GM12878 (cell line): ENCODE measurements around the gene PRKCQ. TPM values are rescaled to one million over a fixed set of nuclear protein-coding genes. Genes with fewer than 3 reads are reported as not detected.

Experiments used
- ATAC-seq: fragments of 200-7000 bp; cut with Tn5 transposase; 3 replicates; pipeline ENCODE4 v1.9.1; 2020; ENCODE audit warnings: mild to moderate bottlenecking, moderate library complexity
- BruUV-seq: library from RNA; stranded (reverse); fragments of 400-500 nt; replicated peaks from 2 replicates; lab custom pipeline; 2021; lab: Mats Ljungman, UMichigan
- CTCF ChIA-PET: fragments of 300-600 bp; sonication (Branson Sonifier 250); formaldehyde crosslinking; extraction: SDS; loops from one replicate; lab custom pipeline; 2021; ENCODE audit warnings: inconsistent platforms; lab: Yijun Ruan, JAX
- POLR2A ChIA-PET: fragments of 350-600 bp; formaldehyde crosslinking; extraction: SDS; loops from one replicate; lab custom pipeline; 2021; ENCODE audit warnings: inconsistent platforms; lab: Charles Lee
- RAD21 ChIA-PET: fragments of 300-600 bp; sonication (Branson Sonifier 250); formaldehyde crosslinking; loops from one replicate; lab custom pipeline; 2023; ENCODE audit warnings: antibody characterized with exemption; ENCODE audit not compliant: unreplicated experiment; lab: Charles Lee
- SMC1A ChIA-PET: fragments of 300-600 bp; sonication (Branson Sonifier 250); formaldehyde crosslinking; loops from one replicate; lab custom pipeline; 2023; ENCODE audit not compliant: unreplicated experiment, uncharacterized antibody; lab: Charles Lee
- DNase-seq: peaks from one replicate; pipeline ENCODE4 v3.0.0-alpha.2; 2011; ENCODE audit warnings: low read depth, low spot score
- FAIRE-seq: peaks from 3 replicates; lab custom pipeline; 2011; peaks lifted over from hg19 to GRCh38; lab: Jason Lieb, UNC
- H2AFZ ChIP-seq: 2 replicates; pipeline ENCODE4 v1.6.0; 2011; ENCODE audit warnings: low read depth, low read length, control low read depth; ENCODE audit not compliant: control insufficient read depth
- H3K27ac ChIP-seq: 2 replicates; pipeline ENCODE4 v1.5.1; 2011; ENCODE audit warnings: control low read depth; ENCODE audit not compliant: control insufficient read depth, insufficient read depth
- H3K27me3 ChIP-seq, 2 experiments: replicated peaks in 1 of 2; 2 replicates each; pipeline versions ENCODE4 v1.6.0 to v1.6.1; 2011; ENCODE audit warnings: low read length in 1 of 2; ENCODE audit not compliant: control insufficient read depth in 2 of 2, insufficient read depth in 2 of 2
- H3K36me3 ChIP-seq, 2 experiments: 2 replicates each; pipeline ENCODE4 v1.5.1; 2011; ENCODE audit warnings: low read length in 1 of 2; ENCODE audit not compliant: control insufficient read depth in 2 of 2, insufficient read depth in 2 of 2
- H3K4me1 ChIP-seq: 2 replicates; pipeline ENCODE4 v1.6.1; 2011; ENCODE audit warnings: mild to moderate bottlenecking, low read length, moderate library complexity, mixed read lengths; ENCODE audit not compliant: control insufficient read depth, insufficient read depth
- H3K4me2 ChIP-seq: 2 replicates; pipeline ENCODE4 v1.6.0; 2011; ENCODE audit warnings: control low read depth; ENCODE audit not compliant: control insufficient read depth, insufficient read depth
- H3K4me3 ChIP-seq: fragments of 200-600 bp; sonication (generic); 2 replicates; pipeline ENCODE4 v1.5.1; 2016
- H3K79me2 ChIP-seq: 2 replicates; pipeline ENCODE4 v1.6.0; 2011; ENCODE audit warnings: low read length; ENCODE audit not compliant: control insufficient read depth, insufficient read depth
- H3K9ac ChIP-seq: 2 replicates; pipeline ENCODE4 v1.8.0; 2011; ENCODE audit warnings: low read length, control low read depth, mixed read lengths; ENCODE audit not compliant: control insufficient read depth, insufficient read depth
- H3K9me3 ChIP-seq: replicated peaks from 3 replicates; pipeline ENCODE4 v1.5.1; 2011; ENCODE audit warnings: mild to moderate bottlenecking, low read length; ENCODE audit not compliant: control insufficient read depth, insufficient read depth
- H4K20me1 ChIP-seq: 2 replicates; pipeline ENCODE4 v1.6.0; 2011; ENCODE audit not compliant: control insufficient read depth, insufficient read depth
- ATF7 ChIP-seq: fragments of 450-650 bp; IDR thresholded peaks from 2 replicates; pipeline ENCODE4 v1.6.1; 2016; ENCODE audit warnings: low read depth, mild to moderate bottlenecking
- JUNB ChIP-seq: IDR thresholded peaks from 2 replicates; pipeline ENCODE4 v1.6.1; 2016; ENCODE audit warnings: antibody characterized with exemption, mild to moderate bottlenecking
- NBN ChIP-seq: fragments of 450-650 bp; IDR thresholded peaks from 2 replicates; pipeline ENCODE4 v1.6.1; 2016
- RAD21 ChIP-seq: IDR thresholded peaks from 2 replicates; pipeline ENCODE4 v1.6.1; 2011; ENCODE audit warnings: mild to moderate bottlenecking, low read depth, low read length, moderate library complexity; ENCODE audit not compliant: insufficient read depth
- ZNF384 ChIP-seq: IDR thresholded peaks from 2 replicates; pipeline ENCODE4 v1.6.1; 2012; ENCODE audit warnings: low read depth, mild to moderate bottlenecking, low read length, improper control_type of control experiment, borderline replicate concordance
- WGBS: methylation state at CpG from one replicate; pipeline ENCODE4 v1.1.6; 2016; ENCODE audit warnings: low lambda C conversion rate; ENCODE audit not compliant: insufficient replicate concordance, insufficient coverage; ENCODE audit errors: missing lambda C conversion rate; 5-methylcytosine and 5-hydroxymethylcytosine counted together
- in situ Hi-C: fragments of 300-500 bp; cut with MboI; formaldehyde crosslinking; loops from 9 replicates; pipeline ENCODE4 v1.14.3; 2018; ENCODE audit warnings: mixed read lengths
- intact Hi-C: fragments of 100-400 bp; cut with micrococcal nuclease; formaldehyde crosslinking; loops from one replicate; pipeline ENCODE4 v1.14.2; 2022; ENCODE audit not compliant: unreplicated experiment
- polyA plus RNA-seq, 11 experiments: library from polyadenylated mRNA; depleted of rRNA in 4 of 11; unstranded in 6 of 11; stranded (reverse) in 5 of 11; fragments of >200 nt; fragmentation: Nextera tagmentation in 4 of 11; fragmentation: Illumina TruSeq in 1 of 11; extraction: Ambion mirVana in 4 of 11; extraction: Trizol in 1 of 11; gene quantifications; 1 replicate in 1 of 11; 2 replicates in 10 of 11; pipeline versions ENCODE4 v1.2.1 to v1.2.3, GENCODE V29; 2011 to 2016; ENCODE audit warnings: inconsistent platforms in 2 of 11, missing spikeins in 2 of 11, low read depth in 1 of 11
- total RNA-seq, 4 experiments: library from RNA; depleted of rRNA in 3 of 4; stranded (reverse); fragments of >200 nt in 3 of 4; fragmentation: Illumina TruSeq in 1 of 4; extraction: Trizol in 1 of 4; gene quantifications; 2 replicates each; pipeline versions ENCODE4 v1.2.1 to v1.2.3, GENCODE V29; 2013 to 2021

PRKCQ gene
- total and polyA plus RNA-seq, 10 of the 15 experiments (the other 5 are each of a cell fraction or from before 2014, with no cell fraction given), result 0.26 to 8.9 (median 0.98) TPM

- Histone ChIP-seq H3K4me2 (no peak overlapping the region), H3K4me1 (no peaks in the 10 kb centered on the region), H3K79me2 (no peaks in the 10 kb centered on the region), H4K20me1 (no peaks in the 10 kb centered on the region; the same call in 1 of the 2 replicates), H3K27me3 (no peaks in the 10 kb centered on the region; a peak in 2 of 4 replicates), H3K9me3 (no peaks in the 10 kb centered on the region)
- CTCF ChIA-PET, result interaction anchor here (0.6 to 2.6 kb wide), 6 partner anchors 10 to 219 kb away, joined by 3 to 17 read pairs (median 3); no protein-coding TSS in a partner anchor
- in situ Hi-C loops, result no loop called here
- SMC1A ChIA-PET, result interaction anchor here (0.5 to 9.8 kb wide), 12 partner anchors 8 to 112 kb away, joined by 3 to 92 read pairs (median 6); no protein-coding TSS in a partner anchor
- DNase-seq, result no peak
- RAD21 ChIA-PET, result interaction anchor here (0.8 to 5.9 kb wide), 8 partner anchors 13 to 73 kb away, joined by 4 to 40 read pairs (median 6); no protein-coding TSS in a partner anchor
- no TSS peak for BruUV-seq
- peak; percentile 67 for TF ChIP-seq ZNF384
- 0 out of 2 replicates have a peak, but pooled peaks have one; percentile 43 for TF ChIP-seq NBN
- no peak for TF ChIP-seq JUNB
- TF ChIP-seq, all 136 proteins: peak for 2
- POLR2A ChIA-PET, result interaction anchor here (0.6 to 1.9 kb wide), 3 partner anchors 13 to 167 kb away, joined by 3 to 6 read pairs (median 6); no protein-coding TSS in a partner anchor
- ATAC-seq, result 0 out of 3 replicates have a peak, but pooled peaks have one; percentile 5
- no peak overlapping the region for H2AFZ ChIP-seq
- no peak overlapping the region for H3K27ac ChIP-seq
- no peaks in the 10 kb centered on the region for H3K36me3 ChIP-seq
- 11% methylated on average over 4 of the region's 4 CpGs for WGBS
- FAIRE-seq, result no peak
- no peak overlapping the region for H3K4me3 ChIP-seq
- intact Hi-C loops, result no loop called here
- no peak overlapping the region for H3K9ac ChIP-seq
Measured at GRCh38 chr10:6490614-6491013, 89.5 kb downstream of the PRKCQ start.

DNA sequence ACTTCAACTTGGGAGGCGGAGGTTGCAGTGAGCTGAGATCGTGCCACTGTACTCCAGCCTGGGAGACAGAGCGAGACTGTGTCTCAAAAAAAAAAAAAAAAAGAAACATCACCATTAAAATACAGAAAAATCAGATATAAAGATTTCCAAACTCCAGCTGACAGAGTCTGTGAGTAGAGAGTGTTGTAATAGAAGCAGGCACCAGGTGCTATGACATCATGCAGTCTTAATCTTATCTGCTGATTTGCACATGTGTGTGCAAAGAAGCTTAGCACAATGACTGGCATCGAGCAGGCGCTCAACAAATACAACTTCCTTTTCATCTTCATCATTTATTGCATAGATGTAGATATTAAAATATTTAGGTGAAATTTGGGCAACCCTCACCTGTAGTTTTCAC lies 92.2 kb downstream of the PRKCQ start:
- Histone ChIP-seq H4K20me1 (no peaks in the 10 kb centered on the region; the same call in 1 of the 2 replicates), H3K9me3 (no peaks in the 10 kb centered on the region), H2AFZ (no peak overlapping the region), H3K27me3 (no peaks in the 10 kb centered on the region; a peak in 1 of 4 replicates), H3K27ac (no peak overlapping the region), H3K4me3 (no peak overlapping the region), H3K36me3 (no peaks in the 10 kb centered on the region), H3K4me2 (no peak overlapping the region), H3K4me1 (no peaks in the 10 kb centered on the region), H3K9ac (no peak overlapping the region), H3K79me2 (no peaks in the 10 kb centered on the region)
- intact Hi-C loops (no loop called here), in situ Hi-C loops (no loop called here)
- ATAC-seq, result no peak
- ChIA-PET RAD21 (interaction anchor here (0.6 to 1.1 kb wide), 3 partner anchors 19 to 291 kb away, joined by 3 to 4 read pairs (median 3); no protein-coding TSS in a partner anchor), CTCF (interaction anchor here (1.2 to 1.4 kb wide), 4 partner anchors 9 to 93 kb away, joined by 3 to 4 read pairs (median 4); no protein-coding TSS in a partner anchor), POLR2A (interaction anchor here (0.6 to 1.6 kb wide), 2 partner anchors 8 to 192 kb away, joined by 3 to 8 read pairs; no protein-coding TSS in a partner anchor), SMC1A (interaction anchor here (0.7 to 4.2 kb wide), 8 partner anchors 12 to 142 kb away, joined by 3 to 15 read pairs (median 4); no protein-coding TSS in a partner anchor)
- TF ChIP-seq RAD21, result no peak
- TF ChIP-seq ATF7, result 0 out of 2 replicates have a peak, but pooled peaks have one; percentile 18
- no peak for FAIRE-seq
- no peak for DNase-seq
- no TSS peak for BruUV-seq
- WGBS, result 64% methylated on average over 5 of the region's 5 CpGs
